ENCODE measurements around the gene DYNC2LI1.

Gene DYNC2LI1

DNA sequence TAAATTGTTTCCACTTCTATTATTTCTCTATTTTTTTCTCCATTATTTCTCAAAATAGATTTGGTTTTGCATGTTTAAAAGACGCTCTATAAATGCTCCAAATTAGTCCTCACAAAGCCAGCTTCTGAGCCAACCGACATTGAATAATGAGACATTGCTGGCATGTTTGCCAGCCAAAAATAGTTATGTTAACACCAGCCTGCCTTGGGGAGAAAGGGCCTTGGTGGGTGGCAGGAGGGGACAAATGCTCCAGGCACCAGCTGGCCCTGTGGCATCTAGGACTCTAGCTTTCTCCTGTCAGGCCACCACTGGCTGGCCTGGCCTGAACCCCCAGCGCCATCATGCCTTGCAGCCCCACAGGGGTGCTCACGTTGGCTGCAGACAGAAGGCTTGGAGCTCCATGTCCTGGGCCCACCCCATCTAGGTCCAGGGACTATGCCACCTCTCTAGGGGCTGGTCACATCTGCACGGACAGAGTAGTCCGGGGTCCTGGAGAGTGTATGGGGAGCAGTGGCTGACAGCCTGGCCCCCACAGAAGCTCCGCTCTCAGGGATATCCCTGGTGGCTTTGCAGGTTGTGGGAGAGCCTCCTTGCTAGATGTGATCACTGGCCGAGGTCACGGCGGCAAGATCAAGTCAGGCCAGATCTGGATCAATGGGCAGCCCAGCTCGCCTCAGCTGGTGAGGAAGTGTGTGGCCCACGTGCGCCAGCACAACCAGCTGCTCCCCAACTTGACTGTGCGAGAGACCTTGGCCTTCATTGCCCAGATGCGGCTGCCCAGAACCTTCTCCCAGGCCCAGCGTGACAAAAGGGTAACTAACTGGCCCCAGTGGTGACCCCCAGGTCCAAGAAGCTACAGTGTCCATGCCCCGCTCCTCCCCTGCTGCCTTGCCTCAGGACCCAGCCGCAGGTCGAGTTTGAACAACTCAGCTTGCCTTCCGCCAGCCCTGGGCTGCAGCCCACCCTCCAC, 77.5 kb downstream of the DYNC2LI1 start:
- no peak for DNase-seq

DNA sequence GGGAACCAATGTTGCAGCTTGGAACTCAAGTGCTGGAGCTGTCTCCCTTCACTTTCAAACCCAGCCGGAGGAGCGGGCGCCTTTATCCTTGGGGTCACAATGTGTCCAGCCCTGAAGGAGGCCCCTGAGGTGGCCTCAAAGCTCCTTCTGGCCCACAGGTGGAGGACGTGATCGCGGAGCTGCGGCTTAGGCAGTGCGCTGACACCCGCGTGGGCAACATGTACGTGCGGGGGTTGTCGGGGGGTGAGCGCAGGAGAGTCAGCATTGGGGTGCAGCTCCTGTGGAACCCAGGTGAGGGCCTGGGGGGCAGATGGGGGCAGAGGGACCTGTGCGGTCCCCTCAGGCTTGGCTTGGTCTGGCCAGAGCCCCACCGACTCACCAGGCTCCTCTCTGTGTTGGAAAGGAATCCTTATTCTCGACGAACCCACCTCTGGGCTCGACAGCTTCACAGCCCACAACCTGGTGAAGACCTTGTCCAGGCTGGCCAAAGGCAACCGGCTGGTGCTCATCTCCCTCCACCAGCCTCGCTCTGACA, 78.4 kb downstream of the DYNC2LI1 start:
- DNase-seq, result no peak

DNA sequence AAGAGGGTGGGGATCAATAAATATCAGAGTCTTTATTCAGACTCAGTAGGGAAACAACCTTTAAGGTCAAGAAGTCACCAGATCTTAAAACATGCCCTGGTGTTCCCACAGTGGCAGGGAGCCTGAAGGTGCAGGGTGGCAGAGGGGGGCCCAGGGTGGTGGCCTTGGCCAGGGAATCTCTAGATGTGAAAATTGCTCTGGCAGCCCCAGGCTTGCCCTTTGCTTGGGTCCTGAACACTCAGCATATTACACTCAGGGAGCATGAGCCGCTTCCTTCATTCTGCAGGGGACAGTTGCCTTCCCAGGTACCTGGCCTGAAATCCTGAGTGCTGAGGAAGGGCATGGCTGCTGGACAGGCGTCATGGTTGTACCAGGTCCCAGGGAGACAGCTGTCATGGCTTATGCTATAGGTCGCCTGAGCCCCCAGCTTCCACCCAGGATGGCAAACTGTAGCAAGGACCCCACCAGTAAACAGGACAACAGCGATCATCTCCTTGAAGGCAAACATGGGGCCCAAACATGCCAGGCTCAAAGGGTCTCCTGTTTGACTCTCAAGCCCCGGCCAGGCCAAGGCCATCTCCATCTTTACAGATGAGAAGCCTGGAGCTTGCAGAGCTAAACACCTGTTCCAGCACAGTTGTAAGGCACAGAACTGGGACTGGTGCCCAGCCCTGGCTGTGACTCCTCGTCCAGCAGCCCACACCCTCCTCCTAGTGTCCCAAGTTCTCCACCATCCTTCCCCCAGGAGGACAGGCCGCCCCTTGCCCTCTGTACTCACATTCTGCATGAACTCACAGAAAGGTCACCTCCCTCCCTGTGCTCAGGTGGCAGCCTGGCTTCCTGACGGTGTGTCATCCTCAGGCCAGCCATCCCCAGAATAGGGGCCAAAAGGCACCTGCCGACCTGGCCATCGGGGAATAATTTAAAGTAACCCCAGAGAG, 79.6 kb downstream of the DYNC2LI1 start:
- no peak for DNase-seq

DNA sequence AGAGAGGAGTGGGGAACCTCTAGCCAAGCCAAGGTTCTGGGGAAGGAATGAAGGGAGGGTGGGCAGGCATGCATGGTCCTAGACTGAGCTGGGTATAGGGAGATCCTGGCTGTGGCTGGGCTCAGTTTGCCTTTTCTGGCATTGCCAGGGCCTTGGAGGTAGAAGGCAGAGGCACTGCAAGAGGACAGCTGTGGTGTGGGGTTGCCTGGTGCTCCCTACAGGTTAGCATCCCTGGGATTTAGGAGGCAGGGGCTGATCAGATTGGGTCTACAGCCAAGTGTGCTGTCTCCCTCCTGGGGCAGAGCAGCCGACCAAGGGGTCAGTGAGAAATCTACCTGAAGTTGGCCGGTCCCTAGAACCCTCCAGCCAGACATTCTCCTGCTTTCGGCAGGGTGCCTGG, 80.8 kb downstream of the DYNC2LI1 start:
- no peak for DNase-seq

DNA sequence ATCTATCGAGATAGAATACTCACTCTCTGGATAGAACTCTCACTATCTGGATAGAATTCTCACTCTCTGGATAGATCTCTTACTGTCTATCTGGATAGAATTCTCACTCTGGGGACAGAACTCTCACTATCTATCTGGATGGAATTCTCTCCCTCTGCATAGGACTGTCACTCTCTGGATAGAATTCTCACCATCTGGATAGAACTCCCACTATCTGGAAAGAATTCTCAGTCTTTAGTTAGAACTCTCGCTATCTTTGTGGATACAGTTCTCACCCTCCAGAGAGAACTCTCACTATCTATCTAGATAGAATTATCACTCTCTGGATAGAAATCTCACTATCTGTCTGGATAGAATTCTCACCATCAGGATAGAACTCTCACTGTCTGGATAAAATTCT, 81.5 kb downstream of the DYNC2LI1 start:
- no peak for DNase-seq

All from NCI-H187 (cell line).